PC-3 (cell line): ENCODE measurements around the gene FAM216A.
"Not testable (repeated sequence)": the region's sequence is repeated elsewhere in the genome, so short reads cannot be mapped to it uniquely, and the experiment has no call there.

Source experiments
- CTCF ChIP-seq: fragments of 300-600 bp; sonication (generic); conservative IDR thresholded peaks from 2 replicates; pipeline ENCODE4 v1.5.1; 2017; ENCODE audit warnings: antibody characterized with exemption, low read depth, mild to moderate bottlenecking, low read length
- EZH2 ChIP-seq: fragments of 300-600 bp; sonication (generic); IDR thresholded peaks from one replicate; pipeline ENCODE4 v1.6.1; 2017; ENCODE audit warnings: antibody characterized with exemption, mild to moderate bottlenecking, low read length; ENCODE audit not compliant: unreplicated experiment

GRCh38 chr12:110420644-110421043, 48.0 kb upstream of the FAM216A start:
- TF ChIP-seq CTCF, EZH2: not testable (repeated sequence)
